WTC11 (cell line): Measurements from ENCODE around the gene PRR23C. TPM values are rescaled to one million over a fixed set of nuclear protein-coding genes. Genes with fewer than 3 reads are reported as not detected.

Source experiments
- ATAC-seq: fragments of 200-7000 bp; cut with Tn5 transposase; 2 replicates; pipeline ENCODE4 v1.10.0; 2021; ENCODE audit warnings: mild to moderate bottlenecking, moderate library complexity
- CTCF ChIA-PET: fragments of 300-600 bp; sonication (Branson Sonifier 250); formaldehyde crosslinking; loops from one replicate; lab custom pipeline; 2021; ENCODE audit warnings: antibody characterized with exemption; lab: Charles Lee
- POLR2A ChIA-PET: fragments of 350-600 bp; sonication (Branson Sonifier 250); formaldehyde crosslinking; loops from one replicate; lab custom pipeline; 2021; ENCODE audit warnings: antibody characterized with exemption; lab: Charles Lee
- DNase-seq: peaks from one replicate; pipeline ENCODE4 v3.0.0; 2021; ENCODE audit warnings: low spot score
- H3K27ac Mint-ChIP-seq: 2 replicates; pipeline ENCODE4 v1.8.0; 2021; ENCODE audit warnings: mixed read lengths
- H3K27me3 Mint-ChIP-seq: 2 replicates; pipeline ENCODE4 v1.8.0; 2021; ENCODE audit warnings: low read depth, mild to moderate bottlenecking, moderate library complexity, mixed read lengths
- H3K36me3 Mint-ChIP-seq: 2 replicates; pipeline ENCODE4 v1.8.0; 2021; ENCODE audit warnings: mixed read lengths
- H3K4me1 Mint-ChIP-seq: 2 replicates; pipeline ENCODE4 v1.8.0; 2022; ENCODE audit warnings: mixed read lengths
- H3K4me3 Mint-ChIP-seq: 2 replicates; pipeline ENCODE4 v1.8.0; 2021; ENCODE audit warnings: mild to moderate bottlenecking, moderate library complexity, mixed read lengths
- H3K9me3 Mint-ChIP-seq: 2 replicates; pipeline ENCODE4 v1.8.0; 2021; ENCODE audit warnings: mixed read lengths
- ATF1 ChIP-seq: sonication (generic); formaldehyde crosslinking; IDR thresholded peaks from 2 replicates; pipeline ENCODE4 v1.8.1; 2023; ENCODE audit warnings: mild to moderate bottlenecking, moderate library complexity, missing genetic modification reagents
- ESRRA ChIP-seq: sonication (generic); formaldehyde crosslinking; IDR thresholded peaks from 2 replicates; pipeline ENCODE4 v1.8.1; 2022; ENCODE audit warnings: mild to moderate bottlenecking, missing genetic modification reagents, borderline replicate concordance
- ETV6 ChIP-seq: sonication (generic); formaldehyde crosslinking; IDR thresholded peaks from 2 replicates; pipeline ENCODE4 v1.8.1; 2022; ENCODE audit warnings: mild to moderate bottlenecking, missing genetic modification reagents
- FOXK1 ChIP-seq: sonication (generic); formaldehyde crosslinking; IDR thresholded peaks from 2 replicates; pipeline ENCODE4 v1.8.0; 2022; ENCODE audit warnings: mild to moderate bottlenecking, moderate library complexity, missing genetic modification reagents
- IRF2 ChIP-seq: sonication (generic); formaldehyde crosslinking; IDR thresholded peaks from 2 replicates; pipeline ENCODE4 v1.8.0; 2022; ENCODE audit warnings: low read depth, missing genetic modification reagents, borderline replicate concordance
- JAZF1 ChIP-seq: fragments of 250-450 bp; sonication (Bioruptor Pico); IDR thresholded peaks from 2 replicates; pipeline ENCODE4 v1.9.0; 2021; ENCODE audit warnings: moderate library complexity, mild to moderate bottlenecking, inconsistent platforms
- NR1H2 ChIP-seq: sonication (generic); formaldehyde crosslinking; IDR thresholded peaks from 2 replicates; pipeline ENCODE4 v1.9.0; 2021; ENCODE audit warnings: mild to moderate bottlenecking, moderate library complexity, missing genetic modification reagents
- ZNF396 ChIP-seq: fragments of 250-450 bp; sonication (Bioruptor Pico); IDR thresholded peaks from 2 replicates; pipeline ENCODE4 v1.8.0; 2021; ENCODE audit warnings: mild to moderate bottlenecking, moderate library complexity, borderline replicate concordance
- ZNF416 ChIP-seq: fragments of 250-450 bp; sonication (Bioruptor Pico); IDR thresholded peaks from 2 replicates; pipeline ENCODE4 v1.9.0; 2021; ENCODE audit warnings: mild to moderate bottlenecking, inconsistent platforms
- total RNA-seq: library from RNA; stranded (reverse); gene quantifications from 3 replicates; pipeline ENCODE4 v1.2.3, GENCODE V29; 2021
- TF ChIP-seq, protein P1 (sequence below): sonication (generic); formaldehyde crosslinking; IDR thresholded peaks from 2 replicates; pipeline ENCODE4 v1.8.1; 2022; ENCODE audit warnings: mild to moderate bottlenecking, missing genetic modification reagents, moderate library complexity, borderline replicate concordance
- TF ChIP-seq, protein P2 (sequence below): sonication (generic); formaldehyde crosslinking; IDR thresholded peaks from 2 replicates; pipeline ENCODE4 v1.8.1; 2022; ENCODE audit warnings: mild to moderate bottlenecking, moderate library complexity, missing genetic modification reagents
- TF ChIP-seq, protein P3 (sequence below): fragments of 250-450 bp; sonication (Bioruptor Pico); IDR thresholded peaks from 2 replicates; pipeline ENCODE4 v2.1.2; 2022; ENCODE audit warnings: mild to moderate bottlenecking, moderate library complexity
- TF ChIP-seq, protein P4 (sequence below): sonication (generic); formaldehyde crosslinking; IDR thresholded peaks from 2 replicates; pipeline ENCODE4 v1.8.1; 2023; ENCODE audit warnings: mild to moderate bottlenecking, moderate library complexity, missing genetic modification reagents
- TF ChIP-seq, protein P5 (sequence below): sonication (generic); formaldehyde crosslinking; IDR thresholded peaks from 2 replicates; pipeline ENCODE4 v1.8.0; 2023; ENCODE audit warnings: mild to moderate bottlenecking, missing genetic modification reagents

PRR23C gene
- total RNA-seq, 1 experiment from 2014 or later, result not detected

DNA sequence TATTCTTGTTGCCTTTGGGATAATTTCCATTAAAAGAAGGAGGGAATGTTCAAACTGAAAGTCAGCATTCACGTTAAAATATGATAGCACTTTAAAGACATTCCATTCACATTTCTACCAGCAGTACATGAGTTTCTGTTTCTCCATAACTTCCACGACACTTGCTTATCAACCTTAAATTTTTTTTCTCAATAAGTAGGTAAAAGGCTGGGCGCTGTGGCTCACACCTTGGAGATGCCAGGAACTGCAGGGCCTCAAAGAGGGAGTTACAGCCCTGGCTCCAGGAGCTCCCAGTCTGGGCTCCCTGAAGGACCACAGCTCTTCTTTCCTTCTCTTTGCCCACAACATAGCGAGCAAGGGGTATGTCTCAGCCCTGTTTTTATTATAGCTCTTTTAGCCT is 42.9 kb upstream of the PRR23C start:
- Mint-ChIP-seq H3K36me3 (no peaks in the 10 kb centered on the region; the same call in 1 of the 2 replicates), H3K9me3 (peaks cover 22% of the 10 kb centered on the region), H3K27me3 (peaks cover 6% of the 10 kb centered on the region), H3K4me3 (no peak overlapping the region), H3K4me1 (no peaks in the 10 kb centered on the region), H3K27ac (no peak overlapping the region)
- no peak for ATAC-seq
- DNase-seq, result no peak
- POLR2A ChIA-PET, result interaction anchor here (0.7 kb wide), 1 partner anchor 142 kb away, joined by 3 read pairs; no protein-coding TSS in a partner anchor
- TF ChIP-seq, protein P1, sequence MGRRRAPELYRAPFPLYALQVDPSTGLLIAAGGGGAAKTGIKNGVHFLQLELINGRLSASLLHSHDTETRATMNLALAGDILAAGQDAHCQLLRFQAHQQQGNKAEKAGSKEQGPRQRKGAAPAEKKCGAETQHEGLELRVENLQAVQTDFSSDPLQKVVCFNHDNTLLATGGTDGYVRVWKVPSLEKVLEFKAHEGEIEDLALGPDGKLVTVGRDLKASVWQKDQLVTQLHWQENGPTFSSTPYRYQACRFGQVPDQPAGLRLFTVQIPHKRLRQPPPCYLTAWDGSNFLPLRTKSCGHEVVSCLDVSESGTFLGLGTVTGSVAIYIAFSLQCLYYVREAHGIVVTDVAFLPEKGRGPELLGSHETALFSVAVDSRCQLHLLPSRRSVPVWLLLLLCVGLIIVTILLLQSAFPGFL (CRISPR knock-in tag), result no peak
- TF ChIP-seq, protein P2, sequence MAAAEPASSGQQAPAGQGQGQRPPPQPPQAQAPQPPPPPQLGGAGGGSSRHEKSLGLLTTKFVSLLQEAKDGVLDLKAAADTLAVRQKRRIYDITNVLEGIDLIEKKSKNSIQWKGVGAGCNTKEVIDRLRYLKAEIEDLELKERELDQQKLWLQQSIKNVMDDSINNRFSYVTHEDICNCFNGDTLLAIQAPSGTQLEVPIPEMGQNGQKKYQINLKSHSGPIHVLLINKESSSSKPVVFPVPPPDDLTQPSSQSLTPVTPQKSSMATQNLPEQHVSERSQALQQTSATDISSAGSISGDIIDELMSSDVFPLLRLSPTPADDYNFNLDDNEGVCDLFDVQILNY (CRISPR knock-in tag), result no peak
- TF ChIP-seq, protein P3, sequence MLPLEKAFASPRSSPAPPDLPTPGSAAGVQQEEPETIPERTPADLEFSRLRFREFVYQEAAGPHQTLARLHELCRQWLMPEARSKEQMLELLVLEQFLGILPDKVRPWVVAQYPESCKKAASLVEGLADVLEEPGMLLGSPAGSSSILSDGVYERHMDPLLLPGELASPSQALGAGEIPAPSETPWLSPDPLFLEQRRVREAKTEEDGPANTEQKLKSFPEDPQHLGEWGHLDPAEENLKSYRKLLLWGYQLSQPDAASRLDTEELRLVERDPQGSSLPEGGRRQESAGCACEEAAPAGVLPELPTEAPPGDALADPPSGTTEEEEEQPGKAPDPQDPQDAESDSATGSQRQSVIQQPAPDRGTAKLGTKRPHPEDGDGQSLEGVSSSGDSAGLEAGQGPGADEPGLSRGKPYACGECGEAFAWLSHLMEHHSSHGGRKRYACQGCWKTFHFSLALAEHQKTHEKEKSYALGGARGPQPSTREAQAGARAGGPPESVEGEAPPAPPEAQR, result no peak
- TF ChIP-seq NR1H2 (CRISPR knock-in tag) (no peak), JAZF1 (CRISPR knock-in tag) (no peak), ATF1 (CRISPR knock-in tag) (no peak), FOXK1 (CRISPR knock-in tag) (no peak), ZNF396 (CRISPR knock-in tag) (no peak)
- TF ChIP-seq, protein P4, sequence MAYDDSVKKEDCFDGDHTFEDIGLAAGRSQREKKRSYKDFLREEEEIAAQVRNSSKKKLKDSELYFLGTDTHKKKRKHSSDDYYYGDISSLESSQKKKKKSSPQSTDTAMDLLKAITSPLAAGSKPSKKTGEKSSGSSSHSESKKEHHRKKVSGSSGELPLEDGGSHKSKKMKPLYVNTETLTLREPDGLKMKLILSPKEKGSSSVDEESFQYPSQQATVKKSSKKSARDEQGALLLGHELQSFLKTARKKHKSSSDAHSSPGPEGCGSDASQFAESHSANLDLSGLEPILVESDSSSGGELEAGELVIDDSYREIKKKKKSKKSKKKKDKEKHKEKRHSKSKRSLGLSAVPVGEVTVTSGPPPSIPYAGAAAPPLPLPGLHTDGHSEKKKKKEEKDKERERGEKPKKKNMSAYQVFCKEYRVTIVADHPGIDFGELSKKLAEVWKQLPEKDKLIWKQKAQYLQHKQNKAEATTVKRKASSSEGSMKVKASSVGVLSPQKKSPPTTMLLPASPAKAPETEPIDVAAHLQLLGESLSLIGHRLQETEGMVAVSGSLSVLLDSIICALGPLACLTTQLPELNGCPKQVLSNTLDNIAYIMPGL (CRISPR knock-in tag), result no peak
- CTCF ChIA-PET, result interaction anchor here (0.8 to 2.0 kb wide), 4 partner anchors 24 to 241 kb away, joined by 3 to 11 read pairs (median 6); no protein-coding TSS in a partner anchor

DNA sequence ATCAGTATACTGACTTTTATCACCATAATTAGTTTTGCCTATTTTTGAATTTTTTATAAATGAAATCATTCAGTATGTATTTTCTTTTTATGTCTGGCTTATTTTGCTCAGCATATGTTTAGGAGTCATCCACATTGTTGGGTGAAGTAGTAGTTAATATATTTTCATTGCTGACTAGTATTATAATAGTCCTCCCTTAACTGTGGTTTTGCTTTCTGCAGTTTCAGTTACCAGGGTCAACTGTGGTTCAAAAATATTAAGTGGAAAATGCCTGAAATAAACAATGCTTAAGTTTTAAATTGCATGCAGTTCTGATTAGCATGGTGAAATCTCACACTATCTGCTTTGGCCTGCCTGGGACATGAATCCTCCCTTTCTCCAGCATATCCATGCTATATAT is 39.5 kb upstream of the PRR23C start:
- peaks cover 4% of the 10 kb centered on the region; the same call in 1 of the 2 replicates for H3K27me3 Mint-ChIP-seq
- ATAC-seq (no peak), DNase-seq (no peak)
- TF ChIP-seq ATF1 (CRISPR knock-in tag), result no peak
- TF ChIP-seq, protein P5, sequence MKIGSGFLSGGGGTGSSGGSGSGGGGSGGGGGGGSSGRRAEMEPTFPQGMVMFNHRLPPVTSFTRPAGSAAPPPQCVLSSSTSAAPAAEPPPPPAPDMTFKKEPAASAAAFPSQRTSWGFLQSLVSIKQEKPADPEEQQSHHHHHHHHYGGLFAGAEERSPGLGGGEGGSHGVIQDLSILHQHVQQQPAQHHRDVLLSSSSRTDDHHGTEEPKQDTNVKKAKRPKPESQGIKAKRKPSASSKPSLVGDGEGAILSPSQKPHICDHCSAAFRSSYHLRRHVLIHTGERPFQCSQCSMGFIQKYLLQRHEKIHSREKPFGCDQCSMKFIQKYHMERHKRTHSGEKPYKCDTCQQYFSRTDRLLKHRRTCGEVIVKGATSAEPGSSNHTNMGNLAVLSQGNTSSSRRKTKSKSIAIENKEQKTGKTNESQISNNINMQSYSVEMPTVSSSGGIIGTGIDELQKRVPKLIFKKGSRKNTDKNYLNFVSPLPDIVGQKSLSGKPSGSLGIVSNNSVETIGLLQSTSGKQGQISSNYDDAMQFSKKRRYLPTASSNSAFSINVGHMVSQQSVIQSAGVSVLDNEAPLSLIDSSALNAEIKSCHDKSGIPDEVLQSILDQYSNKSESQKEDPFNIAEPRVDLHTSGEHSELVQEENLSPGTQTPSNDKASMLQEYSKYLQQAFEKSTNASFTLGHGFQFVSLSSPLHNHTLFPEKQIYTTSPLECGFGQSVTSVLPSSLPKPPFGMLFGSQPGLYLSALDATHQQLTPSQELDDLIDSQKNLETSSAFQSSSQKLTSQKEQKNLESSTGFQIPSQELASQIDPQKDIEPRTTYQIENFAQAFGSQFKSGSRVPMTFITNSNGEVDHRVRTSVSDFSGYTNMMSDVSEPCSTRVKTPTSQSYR (CRISPR knock-in tag), result no peak
- no peak for TF ChIP-seq ESRRA
- no peak for TF ChIP-seq ETV6
- no peak for TF ChIP-seq IRF2 (CRISPR knock-in tag)
- no peak for TF ChIP-seq ZNF416 (CRISPR knock-in tag)
- POLR2A ChIA-PET, result no interaction called here
- no peak overlapping the region for H3K4me3 Mint-ChIP-seq
- H3K4me1 Mint-ChIP-seq, result no peaks in the 10 kb centered on the region
- 0 out of 2 replicates have a peak, but pooled peaks cover 4% of the 10 kb centered on the region for H3K9me3 Mint-ChIP-seq
- no peaks in the 10 kb centered on the region for H3K36me3 Mint-ChIP-seq
- H3K27ac Mint-ChIP-seq, result no peak overlapping the region
- CTCF ChIA-PET, result no interaction called here
